Fibroblast of pulmonary artery (primary cell): ENCODE measurements around the gene LYSET.
"Not testable (repeated sequence)": the region's sequence is repeated elsewhere in the genome, so short reads cannot be mapped to it uniquely, and the experiment has no call there.

ENCODE experiments used
- DNase-seq: peaks from one replicate; pipeline ENCODE4 v3.0.0-alpha.2; 2010; ENCODE audit warnings: low read depth
- H3K4me3 ChIP-seq: replicated peaks from 2 replicates; pipeline ENCODE4 v1.5.1; 2011; ENCODE audit warnings: low read depth, mild to moderate bottlenecking, control low read depth, low read length, moderate library complexity
- TF ChIP-seq, protein P1 (sequence below): IDR thresholded peaks from 2 replicates; pipeline ENCODE4 v1.5.1; 2011; ENCODE audit warnings: mild to moderate bottlenecking, control low read depth, low read length, inconsistent platforms; ENCODE audit errors: missing control alignments

The LYSET gene

GRCh38 chr14:93219103-93219726 lies 34.1 kb downstream of the LYSET start:
- TF ChIP-seq, protein P1, sequence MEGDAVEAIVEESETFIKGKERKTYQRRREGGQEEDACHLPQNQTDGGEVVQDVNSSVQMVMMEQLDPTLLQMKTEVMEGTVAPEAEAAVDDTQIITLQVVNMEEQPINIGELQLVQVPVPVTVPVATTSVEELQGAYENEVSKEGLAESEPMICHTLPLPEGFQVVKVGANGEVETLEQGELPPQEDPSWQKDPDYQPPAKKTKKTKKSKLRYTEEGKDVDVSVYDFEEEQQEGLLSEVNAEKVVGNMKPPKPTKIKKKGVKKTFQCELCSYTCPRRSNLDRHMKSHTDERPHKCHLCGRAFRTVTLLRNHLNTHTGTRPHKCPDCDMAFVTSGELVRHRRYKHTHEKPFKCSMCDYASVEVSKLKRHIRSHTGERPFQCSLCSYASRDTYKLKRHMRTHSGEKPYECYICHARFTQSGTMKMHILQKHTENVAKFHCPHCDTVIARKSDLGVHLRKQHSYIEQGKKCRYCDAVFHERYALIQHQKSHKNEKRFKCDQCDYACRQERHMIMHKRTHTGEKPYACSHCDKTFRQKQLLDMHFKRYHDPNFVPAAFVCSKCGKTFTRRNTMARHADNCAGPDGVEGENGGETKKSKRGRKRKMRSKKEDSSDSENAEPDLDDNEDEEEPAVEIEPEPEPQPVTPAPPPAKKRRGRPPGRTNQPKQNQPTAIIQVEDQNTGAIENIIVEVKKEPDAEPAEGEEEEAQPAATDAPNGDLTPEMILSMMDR: peak; percentile 73
- H3K4me3 ChIP-seq: no peak overlapping the region
- DNase-seq: peak; percentile 78

DNA sequence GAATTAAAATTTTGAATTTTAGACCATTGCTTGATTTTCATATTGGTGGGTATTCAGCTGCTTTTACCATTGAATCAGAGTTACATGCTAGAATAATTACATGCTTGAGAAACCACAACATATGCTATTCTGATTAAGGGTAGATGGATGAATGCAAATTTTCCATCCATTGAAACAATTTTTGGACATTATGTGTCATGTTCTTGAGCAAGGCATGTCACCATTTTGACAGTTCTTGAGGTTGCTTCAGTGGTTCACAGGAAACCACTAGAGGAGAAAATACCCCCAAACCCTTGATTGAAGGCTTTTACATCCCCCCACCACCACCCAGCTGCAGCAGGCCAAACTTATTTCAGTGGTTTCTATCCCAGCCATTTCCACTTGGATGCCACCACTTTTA lies 35.4 kb downstream of the LYSET start:
- no peak for DNase-seq
- TF ChIP-seq, protein P1: no peak

DNA sequence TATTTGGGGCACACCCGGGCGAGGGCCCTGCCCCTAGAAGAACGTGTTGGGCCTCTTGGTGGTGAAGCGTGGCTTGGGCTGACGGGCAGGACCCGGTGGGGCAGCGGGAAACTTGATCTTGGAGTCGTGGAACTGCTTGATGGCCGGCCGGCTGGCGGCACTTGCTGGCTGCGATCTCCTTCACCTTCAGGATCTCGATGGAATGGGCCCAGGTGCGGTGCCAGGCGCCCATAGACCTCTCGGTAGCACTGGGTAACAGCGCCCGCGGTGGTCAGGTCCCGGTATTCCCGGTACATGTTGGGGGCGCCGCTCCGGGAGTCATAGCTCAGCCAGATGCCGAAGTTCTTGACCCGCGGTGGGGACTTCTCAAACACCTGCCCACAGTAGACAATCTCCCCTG lies 38.4 kb downstream of the LYSET start:
- DNase-seq: no peak
- TF ChIP-seq, protein P1: no peak
- no peak overlapping the region for H3K4me3 ChIP-seq

More for the DNA sequence above, 35.4 kb downstream of the LYSET start:
- no peak overlapping the region for H3K4me3 ChIP-seq

- DNase-seq: no peak
- H3K4me3 ChIP-seq: no peak overlapping the region
Measured at GRCh38 chr14:93228550-93228949, 43.4 kb downstream of the LYSET start.

DNA sequence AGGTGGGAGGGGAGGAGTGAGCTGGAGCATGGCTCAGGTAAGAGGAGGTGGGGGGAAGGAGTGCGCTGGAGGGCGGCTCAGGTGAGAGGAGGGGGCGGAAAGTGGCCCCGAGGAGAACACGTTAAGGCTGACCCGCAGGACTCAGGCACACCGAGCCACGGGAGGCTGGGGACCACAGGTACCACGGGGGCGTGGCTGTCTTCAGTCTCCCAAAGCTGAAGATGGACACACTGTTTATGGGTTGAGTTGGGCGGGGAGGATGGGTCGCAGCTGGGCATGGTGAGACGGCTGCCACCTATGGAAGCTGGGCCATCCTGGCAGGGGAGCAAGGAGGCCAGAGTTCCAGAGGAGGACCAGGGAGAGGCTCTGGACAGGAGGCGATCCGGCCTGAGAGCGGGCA lies 45.4 kb downstream of the LYSET start:
- TF ChIP-seq, protein P1: no peak
- no peak for DNase-seq
- no peak overlapping the region for H3K4me3 ChIP-seq

More at GRCh38 chr14:93228550-93228949, 43.4 kb downstream of the LYSET start:
- TF ChIP-seq, protein P1: no peak

GRCh38 chr14:93231129-93231979 lies 46.2 kb downstream of the LYSET start:
- TF ChIP-seq, protein P1: no peak
- peak; percentile 46 for DNase-seq
- H3K4me3 ChIP-seq: peak overlapping the region; percentile 55

- no peak overlapping the region for H3K4me3 ChIP-seq
- TF ChIP-seq, protein P1: no peak
- no peak for DNase-seq
Measured at GRCh38 chr14:93232159-93232558, 47.0 kb downstream of the LYSET start.

DNA sequence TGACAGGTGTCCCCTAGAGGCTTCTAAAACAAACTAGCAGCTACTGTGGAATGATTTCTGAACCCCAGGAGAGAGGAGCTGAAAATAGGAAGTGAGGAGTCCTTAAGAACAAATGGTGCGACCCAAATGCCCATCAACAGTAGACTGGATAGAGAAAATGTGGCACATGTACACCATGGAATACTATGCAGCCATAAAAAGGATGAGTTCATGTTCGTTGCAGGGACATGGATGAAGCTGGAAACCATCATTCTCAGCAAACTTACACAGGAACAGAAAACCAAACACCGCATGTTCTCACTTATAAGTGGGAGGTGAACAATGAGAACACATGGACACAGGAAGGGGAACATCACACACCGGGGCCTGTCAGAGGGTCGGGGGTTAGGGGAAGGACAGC lies 48.0 kb downstream of the LYSET start:
- not testable (repeated sequence) for DNase-seq, H3K4me3 ChIP-seq
